Bronchial epithelial cell (primary cell): ENCODE data around the gene RECK. TPM values are rescaled to one million over a fixed set of nuclear protein-coding genes. Genes with fewer than 3 reads are reported as not detected.

Experiments used
- DNase-seq: peaks from one replicate; pipeline ENCODE4 v3.0.0-alpha.2; 2010; ENCODE audit warnings: low read depth
- FAIRE-seq: peaks from 2 replicates; lab custom pipeline; 2011; peaks lifted over from hg19 to GRCh38; lab: Jason Lieb, UNC
- H3K27me3 ChIP-seq: 2 replicates; pipeline ENCODE4 v1.5.1; 2011; ENCODE audit warnings: low read length; ENCODE audit not compliant: control insufficient read depth, insufficient read depth
- H3K36me3 ChIP-seq: 2 replicates; pipeline ENCODE4 v1.5.1; 2011; ENCODE audit warnings: low read length; ENCODE audit not compliant: control insufficient read depth, insufficient read depth
- H3K4me3 ChIP-seq: 2 replicates; pipeline ENCODE4 v1.5.1; 2011; ENCODE audit warnings: mild to moderate bottlenecking, low read depth, low read length, control low read depth
- CTCF ChIP-seq: IDR thresholded peaks from 2 replicates; pipeline ENCODE4 v1.5.1; 2011; ENCODE audit warnings: mild to moderate bottlenecking, moderate library complexity, low read length, control low read depth, inconsistent platforms; ENCODE audit not compliant: insufficient read depth, severe bottlenecking
- total RNA-seq: library from RNA; depleted of rRNA; stranded (reverse); fragments of >200 nt; gene quantifications from 2 replicates; pipeline ENCODE4 v1.2.1, GENCODE V29; 2014

The RECK gene
- total RNA-seq, 1 donor from 2014 or later, result 1.3 TPM

GRCh38 chr9:35998333-35998732 lies 38.4 kb upstream of the RECK start:
- H3K4me3 ChIP-seq, result no peak overlapping the region
- H3K36me3 ChIP-seq, result no peaks in the 10 kb centered on the region
- FAIRE-seq (no peak), DNase-seq (no peak)
- peaks cover 2% of the 10 kb centered on the region for H3K27me3 ChIP-seq
- no peak for TF ChIP-seq CTCF

- no peak for TF ChIP-seq CTCF
- Histone ChIP-seq H3K27me3 (peaks cover 6% of the 10 kb centered on the region), H3K4me3 (no peak overlapping the region), H3K36me3 (no peaks in the 10 kb centered on the region)
- no peak for DNase-seq
- FAIRE-seq, result no peak
Observed at GRCh38 chr9:36005891-36006290, 30.8 kb upstream of the RECK start.

- FAIRE-seq, result no peak
- no peak overlapping the region for H3K4me3 ChIP-seq
- DNase-seq, result no peak
- H3K27me3 ChIP-seq, result peaks cover 6% of the 10 kb centered on the region
- H3K36me3 ChIP-seq, result no peaks in the 10 kb centered on the region
- no peak for TF ChIP-seq CTCF
Observed at GRCh38 chr9:36006549-36007315, 30.0 kb upstream of the RECK start.

GRCh38 chr9:36007316-36007708 lies 29.4 kb upstream of the RECK start:
- H3K27me3 ChIP-seq, result peaks cover 4% of the 10 kb centered on the region
- no peak for DNase-seq
- H3K36me3 ChIP-seq, result no peaks in the 10 kb centered on the region
- no peak overlapping the region for H3K4me3 ChIP-seq
- no peak for TF ChIP-seq CTCF
- no peak for FAIRE-seq

GRCh38 chr9:36007852-36008251 lies 28.9 kb upstream of the RECK start:
- peak; percentile 7 for FAIRE-seq
- peaks cover 4% of the 10 kb centered on the region for H3K27me3 ChIP-seq

More at GRCh38 chr9:36007852-36008251, 28.9 kb upstream of the RECK start:
- Histone ChIP-seq H3K4me3 (no peak overlapping the region), H3K36me3 (no peaks in the 10 kb centered on the region)
- DNase-seq, result no peak
- no peak for TF ChIP-seq CTCF
